Raji (cell line): Measurements from ENCODE around the gene IFNA6.

ENCODE experiments used
- POLR2A ChIP-seq: IDR thresholded peaks from 2 replicates; pipeline ENCODE4 v1.6.1; 2011; ENCODE audit warnings: low read depth, low read length, control low read depth; ENCODE audit not compliant: insufficient read depth

The IFNA6 gene

GRCh38 chr9:21350787-21351186 is at the start of gene IFNA6:
IFNA6 (minus strand) TSS chr9:21350887; CDS start chr9:21350887, 0 bp downstream.
- no peak for TF ChIP-seq POLR2A

GRCh38 chr9:21399956-21400355 is 49.3 kb upstream of the IFNA6 start:
- TF ChIP-seq POLR2A = no peak

- no peak for TF ChIP-seq POLR2A
Observed at GRCh38 chr9:21398955-21399489, 48.3 kb upstream of the IFNA6 start.

- TF ChIP-seq POLR2A = no peak
Observed at GRCh38 chr9:21395778-21396717, 45.4 kb upstream of the IFNA6 start.

- no peak for TF ChIP-seq POLR2A
Observed at GRCh38 chr9:21392270-21392669, 41.6 kb upstream of the IFNA6 start.

- TF ChIP-seq POLR2A = no peak
Observed at GRCh38 chr9:21385131-21385670, 34.5 kb upstream of the IFNA6 start, which contains the start of gene IFNA2. IFNA2 (minus strand) TSS chr9:21385398; CDS start chr9:21385329, 69 bp downstream.

- TF ChIP-seq POLR2A = no peak
Observed at GRCh38 chr9:21383627-21384026, 32.9 kb upstream of the IFNA6 start.

GRCh38 chr9:21381448-21382339 is 31.0 kb upstream of the IFNA6 start:
- TF ChIP-seq POLR2A = no peak

- no peak for TF ChIP-seq POLR2A
Observed at GRCh38 chr9:21367957-21368356, 17.3 kb upstream of the IFNA6 start, which contains the start of gene IFNA13. IFNA13 (minus strand) TSS chr9:21368057; CDS start chr9:21368010, 47 bp downstream.

GRCh38 chr9:21362287-21362686 is 11.6 kb upstream of the IFNA6 start:
- TF ChIP-seq POLR2A = no peak

- TF ChIP-seq POLR2A = no peak
Observed at GRCh38 chr9:21357479-21358460, 7.1 kb upstream of the IFNA6 start.

- no peak for TF ChIP-seq POLR2A
Observed at GRCh38 chr9:21348430-21348970, 2.2 kb downstream of the IFNA6 start.

GRCh38 chr9:21340735-21341134 is 10.0 kb downstream of the IFNA6 start:
- TF ChIP-seq POLR2A = no peak
